HG02763 (cell line): ENCODE results near the gene EXPH5.
"Not testable (repeated sequence)": the region's sequence is repeated elsewhere in the genome, so short reads cannot be mapped to it uniquely, and the experiment has no call there.

Source experiments
- ATAC-seq: cut with Tn5 transposase; IDR thresholded peaks from one replicate; pipeline ENCODE4 v1.9.1; 2021; ENCODE audit warnings: mild to moderate bottlenecking, moderate library complexity; ENCODE audit not compliant: unreplicated experiment

EXPH5 gene, protein sequence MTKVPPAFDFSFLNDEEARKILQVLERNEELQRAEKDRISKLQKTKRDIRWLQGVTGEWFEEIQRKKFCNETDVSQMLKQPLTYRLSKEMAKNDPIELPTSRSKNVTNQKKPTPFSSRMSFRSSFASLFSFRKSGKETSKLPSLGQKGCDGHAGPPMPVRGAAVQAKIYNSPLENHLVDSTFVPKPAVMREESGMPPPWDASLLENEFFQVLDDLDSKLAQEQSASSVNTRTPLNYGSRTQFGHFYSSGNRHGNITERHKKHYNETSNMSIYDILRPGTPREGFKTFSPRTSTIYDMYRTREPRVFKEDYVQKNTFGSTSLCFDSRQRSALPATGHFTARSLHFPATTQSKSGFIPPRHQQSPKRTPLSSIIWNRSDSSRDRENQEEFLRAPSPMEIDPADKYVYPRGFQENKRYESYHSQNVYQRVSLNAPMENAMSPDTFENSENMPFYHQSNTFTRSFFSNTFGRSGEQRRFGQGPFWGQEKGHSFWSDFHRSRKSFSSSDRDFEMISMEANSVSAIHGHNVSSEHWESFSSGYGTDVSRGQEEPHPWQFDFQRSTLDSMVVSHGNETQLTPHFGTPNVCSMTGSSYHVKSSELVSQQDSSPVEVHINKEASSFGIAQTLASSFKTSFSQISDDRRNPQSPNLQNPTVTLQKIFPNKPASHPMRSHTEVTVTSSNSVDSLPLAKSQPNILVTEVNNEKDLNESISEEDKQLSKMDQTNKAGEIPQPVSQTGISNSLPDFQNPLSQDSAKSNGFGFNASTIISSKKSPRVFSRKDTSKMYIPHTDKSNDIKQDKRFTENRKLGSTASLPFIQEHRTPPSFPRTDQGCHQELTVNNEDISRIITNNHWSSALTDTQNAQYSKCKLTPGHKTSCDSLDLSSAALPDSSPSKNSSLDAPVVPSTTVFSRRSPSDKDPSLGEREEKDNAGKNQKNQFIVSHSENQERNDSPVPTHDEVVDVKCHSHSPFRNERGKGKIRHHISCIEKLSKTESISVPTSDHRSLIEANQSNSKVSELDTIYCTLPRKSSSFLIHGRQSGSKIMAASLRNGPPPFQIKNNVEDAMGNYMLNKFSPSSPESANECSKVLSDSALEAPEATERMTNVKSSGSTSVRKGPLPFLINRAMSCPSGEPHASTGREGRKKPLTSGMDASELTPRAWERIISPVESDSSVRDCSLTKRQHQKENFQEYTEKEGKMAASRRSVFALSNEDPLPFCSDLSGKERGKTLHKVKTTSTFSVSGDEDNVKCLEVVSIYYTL (N-terminal part only)

DNA sequence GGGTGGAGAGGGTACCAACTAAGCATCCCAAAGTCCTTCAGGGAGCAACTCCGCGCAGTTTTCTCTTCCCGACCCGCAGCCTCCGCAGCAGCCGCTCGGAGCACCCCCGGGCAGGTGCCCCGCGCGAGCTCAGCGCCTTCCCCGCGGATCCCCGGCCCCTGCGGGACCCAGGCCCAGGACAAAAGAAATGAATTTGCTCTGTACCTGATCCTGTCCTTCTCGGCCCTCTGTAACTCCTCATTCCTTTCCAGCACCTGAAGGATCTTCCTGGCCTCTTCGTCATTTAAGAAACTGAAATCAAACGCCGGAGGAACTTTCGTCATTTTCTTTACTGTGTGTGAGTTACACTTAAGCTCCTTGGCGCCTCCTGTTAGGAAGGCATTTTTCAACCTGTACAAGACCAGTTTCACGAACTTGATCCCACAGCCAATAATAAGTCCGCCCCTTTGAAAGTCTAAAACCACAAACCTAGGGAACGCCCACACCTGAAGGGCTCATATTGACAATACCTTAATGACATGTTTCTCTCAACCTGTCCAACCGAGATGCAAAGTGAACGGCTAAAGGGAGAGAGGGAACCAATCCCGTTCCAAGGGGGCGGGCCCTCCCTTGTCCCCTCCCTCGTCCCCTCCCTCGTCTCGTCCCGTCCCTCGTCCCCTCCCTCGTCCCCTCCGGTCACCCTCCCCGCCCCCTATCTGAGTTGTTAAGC is at the start of gene EXPH5:
Gene EXPH5 (minus strand): TSS at position 555 of the 709 bp plus-strand sequence. CDS start 232 bp downstream, at position 323.
- peak; percentile 92 for ATAC-seq

- ATAC-seq: not testable (repeated sequence)
Observed at GRCh38 chr11:108641752-108642151, 48.2 kb upstream of the EXPH5 start.

DNA sequence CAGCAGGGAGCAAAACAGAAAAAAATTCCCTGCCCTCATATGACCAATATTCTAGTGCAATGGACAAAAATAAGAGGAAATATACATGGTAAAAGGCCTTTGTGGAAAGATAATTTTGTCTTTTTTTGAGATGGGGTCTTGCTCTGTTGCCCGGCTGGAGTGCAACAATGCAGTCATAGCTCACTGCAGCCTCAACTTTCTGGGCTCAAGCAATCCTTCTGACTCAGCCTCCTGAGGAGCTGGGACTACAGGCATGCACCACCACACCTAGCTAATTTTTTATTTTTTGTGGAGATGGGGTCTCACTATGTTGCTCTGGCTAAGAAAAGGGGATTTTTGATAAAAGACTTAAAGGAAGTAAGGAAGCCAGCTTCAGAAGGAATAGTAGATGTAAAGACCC is 45.6 kb upstream of the EXPH5 start:
- no peak for ATAC-seq

DNA sequence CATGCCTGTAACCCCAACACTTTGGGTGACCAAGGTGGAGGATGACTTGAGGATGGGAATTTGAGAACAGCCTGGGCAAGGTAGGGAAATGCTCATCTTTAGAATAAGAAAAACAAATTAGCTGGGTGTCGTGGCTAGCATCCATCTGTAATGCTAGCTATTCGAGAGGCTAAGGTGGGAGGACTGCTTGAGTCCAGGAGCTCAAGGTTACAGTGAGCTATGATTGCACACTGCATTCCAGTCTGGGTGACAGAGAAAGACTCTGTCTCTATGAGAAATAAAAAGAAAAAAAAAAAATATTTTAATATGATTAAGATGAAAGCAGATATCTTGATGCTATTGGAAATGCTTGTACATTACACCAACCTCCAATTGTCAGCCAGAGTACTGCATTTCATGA is 42.7 kb upstream of the EXPH5 start:
- ATAC-seq: no peak

DNA sequence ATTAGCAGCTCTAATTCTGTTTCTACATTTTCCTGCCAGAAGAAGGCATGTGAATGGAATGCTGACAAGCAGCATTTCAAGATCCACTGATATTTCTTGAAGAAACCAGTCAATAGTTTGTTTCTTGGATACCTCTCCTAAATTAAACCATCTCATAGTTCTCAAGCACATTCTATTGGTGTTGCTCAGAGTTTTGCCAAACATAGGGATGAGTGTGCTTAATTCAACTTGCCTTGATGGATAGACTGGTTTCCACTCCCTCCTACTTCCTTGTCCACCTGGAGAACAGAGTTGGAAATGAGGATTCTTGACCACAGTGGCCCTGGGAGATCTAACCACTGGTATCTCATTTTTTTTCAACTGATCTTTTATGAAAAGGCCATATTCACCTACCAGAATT is 41.5 kb upstream of the EXPH5 start:
- ATAC-seq: no peak

- no peak for ATAC-seq
Observed at GRCh38 chr11:108632041-108632704, 38.6 kb upstream of the EXPH5 start.

GRCh38 chr11:108629274-108629673 is 35.7 kb upstream of the EXPH5 start:
- ATAC-seq: no peak

GRCh38 chr11:108628812-108629211 is 35.2 kb upstream of the EXPH5 start:
- no peak for ATAC-seq

- no peak for ATAC-seq
Observed at GRCh38 chr11:108628326-108628725, 34.8 kb upstream of the EXPH5 start.

- no peak for ATAC-seq
Observed at GRCh38 chr11:108624196-108624925, 30.8 kb upstream of the EXPH5 start.

DNA sequence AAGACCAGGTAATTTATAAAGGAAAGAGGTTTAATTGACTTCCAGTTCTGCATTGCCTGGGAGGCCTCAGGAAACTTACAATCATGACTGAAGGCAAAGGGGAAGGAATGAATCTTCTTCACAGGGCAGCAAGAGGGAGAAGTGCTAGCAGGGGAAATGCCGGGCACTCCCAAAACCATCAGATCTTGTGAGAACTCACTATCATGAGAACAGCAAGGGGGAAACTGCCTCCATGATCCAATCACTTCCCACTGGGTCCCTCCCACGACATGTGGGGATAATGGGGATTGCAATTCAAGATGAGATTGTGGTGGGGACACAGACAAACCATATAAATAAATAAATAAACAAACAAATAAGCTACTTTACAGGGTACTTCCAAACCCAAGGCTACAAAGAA is 28.8 kb upstream of the EXPH5 start:
- no peak for ATAC-seq

DNA sequence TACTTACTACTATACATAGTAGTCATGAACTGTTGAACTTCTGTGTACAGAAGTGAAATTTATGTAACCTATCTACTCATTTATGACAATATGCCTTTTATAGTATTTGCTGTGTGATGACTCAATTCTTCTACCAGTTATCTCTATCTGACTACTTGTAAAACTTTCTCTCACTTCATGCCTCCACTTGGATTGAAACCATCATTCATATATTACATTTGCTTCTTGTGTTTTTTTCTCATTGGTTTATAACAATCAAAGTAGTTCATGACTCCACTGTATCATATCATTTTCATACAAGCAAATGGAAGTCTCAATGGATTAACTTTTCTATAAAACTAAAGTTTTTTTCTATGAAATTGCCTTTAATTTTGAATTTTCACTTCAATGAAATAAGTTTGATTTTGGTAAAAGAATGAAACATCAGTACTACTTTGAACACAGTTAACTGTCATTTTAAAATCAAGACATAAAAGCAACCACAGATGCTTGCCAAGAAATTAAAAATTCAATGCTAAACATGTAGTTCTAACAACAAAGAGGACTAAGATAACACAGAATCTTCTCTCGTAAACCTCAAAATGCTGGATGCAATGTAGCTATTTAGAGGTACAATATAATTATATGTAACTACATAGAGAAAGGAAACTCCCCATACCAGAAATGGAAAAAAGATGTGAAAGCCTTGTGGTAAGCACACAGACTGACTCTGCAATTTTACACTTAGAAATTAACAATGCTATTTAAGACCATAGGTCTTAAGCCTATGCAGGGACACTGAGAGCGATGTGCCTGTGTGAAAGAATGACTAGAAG is 27.6 kb upstream of the EXPH5 start:
- peak; percentile 83 for ATAC-seq

- ATAC-seq: no peak
Observed at GRCh38 chr11:108618529-108618928, 25.0 kb upstream of the EXPH5 start.

DNA sequence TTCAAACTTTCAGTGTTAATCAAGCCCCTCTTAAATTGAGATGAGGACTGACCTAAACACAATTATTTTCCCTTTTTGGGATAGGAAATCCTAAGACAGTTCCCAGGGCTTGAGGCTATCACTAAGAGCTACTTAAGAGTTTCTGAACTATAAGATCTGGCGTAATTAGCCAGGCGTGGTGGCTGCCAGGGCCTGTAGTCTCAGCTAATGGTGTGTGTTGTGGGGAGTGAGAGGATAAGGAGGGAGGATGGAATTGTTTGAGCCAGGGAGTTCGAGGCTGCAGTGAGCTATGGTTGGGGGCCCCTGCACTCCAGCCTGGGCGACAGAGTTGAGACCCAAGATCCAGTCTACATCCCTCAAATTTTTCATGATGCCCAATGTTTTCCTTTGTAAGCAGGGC is 23.5 kb upstream of the EXPH5 start:
- no peak for ATAC-seq

GRCh38 chr11:108616549-108616948 is 23.0 kb upstream of the EXPH5 start:
- ATAC-seq: no peak

- ATAC-seq: no peak
Observed at GRCh38 chr11:108614086-108614485, 20.5 kb upstream of the EXPH5 start.

GRCh38 chr11:108609682-108610081 is 16.1 kb upstream of the EXPH5 start:
- no peak for ATAC-seq

GRCh38 chr11:108608548-108608947 is 15.0 kb upstream of the EXPH5 start:
- ATAC-seq: no peak
